Measurements from ENCODE around the gene CNDP1.

CNDP1 gene

GRCh38 chr18:74569401-74569800, 35.1 kb downstream of the CNDP1 start:
- H3K4me3 ChIP-seq (ENCODE audit: low read depth, low read length) = no peak overlapping the region

DNA sequence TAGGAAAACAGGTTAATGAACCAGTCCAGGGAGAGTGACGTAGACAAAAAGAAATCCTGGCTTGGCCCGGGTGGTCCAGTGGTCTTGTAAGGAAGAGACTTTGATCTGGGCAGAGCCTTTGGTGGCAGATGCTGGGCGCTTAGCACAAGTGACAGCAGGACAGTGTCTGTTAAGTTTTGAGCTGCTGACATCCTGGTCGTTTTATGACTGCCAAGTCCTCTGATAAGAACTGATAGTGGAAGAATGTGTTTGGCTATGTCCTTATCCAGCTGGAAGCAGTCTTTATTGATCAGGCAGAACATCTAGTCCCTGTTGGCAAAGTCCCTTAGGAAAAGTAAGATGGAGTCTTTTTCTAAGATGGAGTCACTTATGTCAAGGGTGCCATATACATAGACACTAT, 36.0 kb downstream of the CNDP1 start:
- in situ Hi-C loops (cut with HindIII; ENCODE audit: low pct_ligation_motif_present, low sequenced_read_pairs) = loop anchor here (25.0 kb wide), 1 partner anchor 108 kb away; the partner anchor contains the start of gene DIPK1C
- Histone ChIP-seq H3K27ac (no peak overlapping the region), H3K36me3 (replicated peaks) (no peaks in the 10 kb centered on the region), H3K4me3 (ENCODE audit: low read depth, low read length) (no peak overlapping the region), H3K27me3 (replicated peaks) (no peaks in the 10 kb centered on the region)
- no peak for DNase-seq
- TF ChIP-seq, protein P1, sequence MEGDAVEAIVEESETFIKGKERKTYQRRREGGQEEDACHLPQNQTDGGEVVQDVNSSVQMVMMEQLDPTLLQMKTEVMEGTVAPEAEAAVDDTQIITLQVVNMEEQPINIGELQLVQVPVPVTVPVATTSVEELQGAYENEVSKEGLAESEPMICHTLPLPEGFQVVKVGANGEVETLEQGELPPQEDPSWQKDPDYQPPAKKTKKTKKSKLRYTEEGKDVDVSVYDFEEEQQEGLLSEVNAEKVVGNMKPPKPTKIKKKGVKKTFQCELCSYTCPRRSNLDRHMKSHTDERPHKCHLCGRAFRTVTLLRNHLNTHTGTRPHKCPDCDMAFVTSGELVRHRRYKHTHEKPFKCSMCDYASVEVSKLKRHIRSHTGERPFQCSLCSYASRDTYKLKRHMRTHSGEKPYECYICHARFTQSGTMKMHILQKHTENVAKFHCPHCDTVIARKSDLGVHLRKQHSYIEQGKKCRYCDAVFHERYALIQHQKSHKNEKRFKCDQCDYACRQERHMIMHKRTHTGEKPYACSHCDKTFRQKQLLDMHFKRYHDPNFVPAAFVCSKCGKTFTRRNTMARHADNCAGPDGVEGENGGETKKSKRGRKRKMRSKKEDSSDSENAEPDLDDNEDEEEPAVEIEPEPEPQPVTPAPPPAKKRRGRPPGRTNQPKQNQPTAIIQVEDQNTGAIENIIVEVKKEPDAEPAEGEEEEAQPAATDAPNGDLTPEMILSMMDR (IDR thresholded peaks at IDR 0.05; ENCODE audit: low read depth, low read length, missing control alignments) = no peak

More at GRCh38 chr18:74569401-74569800, 35.1 kb downstream of the CNDP1 start:
- no peaks in the 10 kb centered on the region for H3K27me3 ChIP-seq (replicated peaks)
- no peaks in the 10 kb centered on the region for H3K36me3 ChIP-seq (replicated peaks)
- DNase-seq = no peak
- in situ Hi-C loops (cut with HindIII; ENCODE audit: low pct_ligation_motif_present, low sequenced_read_pairs) = loop anchor here (25.0 kb wide), 1 partner anchor 107 kb away; the partner anchor contains the start of gene DIPK1C
- TF ChIP-seq, protein P1 (IDR thresholded peaks at IDR 0.05; ENCODE audit: low read depth, low read length, missing control alignments) = no peak
- H3K27ac ChIP-seq = no peak overlapping the region

DNA sequence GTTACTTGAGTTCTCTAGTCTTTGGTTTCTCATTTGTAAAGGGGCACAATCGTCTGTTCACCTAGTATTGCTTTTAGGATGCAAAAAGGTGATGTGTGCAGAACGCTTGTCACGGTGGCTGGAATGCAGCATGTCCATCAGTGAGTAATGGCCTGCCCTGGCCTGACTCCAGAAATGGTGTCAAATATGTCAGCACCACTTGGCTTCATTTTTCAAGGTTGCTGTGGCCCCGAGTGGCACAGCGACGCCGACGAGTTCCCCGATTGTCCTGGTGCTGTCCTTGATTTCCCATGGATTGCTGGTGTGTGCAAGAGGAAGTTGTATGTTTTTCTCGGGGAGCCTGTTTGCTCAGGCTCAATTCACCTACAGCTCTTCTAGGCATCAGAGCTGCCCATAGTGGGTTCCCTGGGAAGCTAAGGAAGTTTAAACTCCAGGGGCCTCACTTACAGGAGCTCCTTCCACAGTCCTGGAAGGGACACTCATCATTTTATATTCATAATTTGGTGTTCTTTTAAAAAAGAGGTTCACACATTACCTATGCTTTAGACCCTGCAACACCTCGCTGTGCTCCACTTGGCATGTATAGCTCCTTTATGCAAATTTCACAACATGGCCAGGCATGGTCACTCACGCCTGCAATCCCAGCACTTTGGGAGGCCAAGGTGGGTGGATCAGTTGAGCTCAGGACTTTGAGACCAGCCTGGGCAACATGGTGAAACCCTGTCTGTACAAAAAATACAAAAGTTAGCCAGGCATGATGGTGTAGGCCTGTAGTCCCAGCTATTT, 37.8 kb downstream of the CNDP1 start:
- TF ChIP-seq, protein P1 (IDR thresholded peaks at IDR 0.05; ENCODE audit: low read depth, low read length, missing control alignments) = no peak
- no peak overlapping the region for H3K4me3 ChIP-seq (ENCODE audit: low read depth, low read length)
- no peaks in the 10 kb centered on the region for H3K27me3 ChIP-seq (replicated peaks)
- DNase-seq = no peak
- no peaks in the 10 kb centered on the region for H3K36me3 ChIP-seq (replicated peaks)
- H3K27ac ChIP-seq = no peak overlapping the region
- in situ Hi-C loops (cut with HindIII; ENCODE audit: low pct_ligation_motif_present, low sequenced_read_pairs) = loop anchor here (25.0 kb wide), 1 partner anchor 110 kb away; the partner anchor contains the start of gene DIPK1C

- Histone ChIP-seq H3K27ac (no peak overlapping the region), H3K36me3 (replicated peaks) (no peaks in the 10 kb centered on the region), H3K27me3 (replicated peaks) (no peaks in the 10 kb centered on the region), H3K4me3 (ENCODE audit: low read depth, low read length) (no peak overlapping the region)
- TF ChIP-seq, protein P1 (IDR thresholded peaks at IDR 0.05; ENCODE audit: low read depth, low read length, missing control alignments) = no peak
- no peak for DNase-seq
- in situ Hi-C loops (cut with HindIII; ENCODE audit: low pct_ligation_motif_present, low sequenced_read_pairs) = loop anchor here (25.0 kb wide), 1 partner anchor 111 kb away; the partner anchor contains the start of gene DIPK1C
Measured at GRCh38 chr18:74573053-74573452, 38.8 kb downstream of the CNDP1 start.

DNA sequence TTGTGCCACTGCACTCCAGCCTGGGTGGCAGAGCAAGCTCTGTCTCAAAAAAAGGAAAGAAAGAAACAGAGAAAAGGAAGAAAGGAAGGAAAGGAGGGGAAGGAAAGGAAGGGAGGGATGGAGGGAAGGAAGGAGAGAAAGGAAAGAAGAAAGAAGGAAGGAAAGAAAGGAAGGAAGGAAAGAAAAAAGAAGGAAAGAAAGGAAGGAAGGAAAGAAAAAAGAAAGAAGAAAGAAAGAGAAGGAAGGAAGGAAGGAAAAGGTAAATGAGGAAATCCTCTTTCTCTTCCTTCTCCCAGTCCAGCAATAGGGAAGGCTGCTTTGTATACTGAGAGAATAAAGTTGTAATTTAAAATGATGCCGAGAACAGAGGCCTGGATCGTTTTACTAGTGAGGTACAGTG, 40.6 kb downstream of the CNDP1 start:
- in situ Hi-C loops (cut with HindIII; ENCODE audit: low pct_ligation_motif_present, low sequenced_read_pairs) = loop anchor here (25.0 kb wide), 1 partner anchor 113 kb away; the partner anchor contains the start of gene DIPK1C

More for the DNA sequence above, 40.6 kb downstream of the CNDP1 start:
- Histone ChIP-seq H3K27ac (no peak overlapping the region), H3K27me3 (replicated peaks) (no peaks in the 10 kb centered on the region), H3K4me3 (ENCODE audit: low read depth, low read length) (no peak overlapping the region), H3K36me3 (replicated peaks) (no peaks in the 10 kb centered on the region)
- TF ChIP-seq, protein P1 (IDR thresholded peaks at IDR 0.05; ENCODE audit: low read depth, low read length, missing control alignments) = no peak
- DNase-seq = no peak
